Fibroblast of skin of abdomen (primary cell): Measurements from ENCODE around the gene WSCD2. TPM values are rescaled to one million over a fixed set of nuclear protein-coding genes. Genes with fewer than 3 reads are reported as not detected.
A peak's percentile ranks its signal among the peaks of the same experiment; 100 is the strongest.

Experiments
- DNase-seq: peaks from one replicate; pipeline ENCODE4 v3.0.0-alpha.2; 2013
- polyA plus RNA-seq, 2 experiments: library from polyadenylated mRNA; unstranded; fragments of 120-200 nt; gene quantifications; one replicate each; pipeline ENCODE4 v1.2.1, GENCODE V29; 2013; ENCODE audit not compliant: insufficient read length in 2 of 2

WSCD2 gene
- not detected for polyA plus RNA-seq (2013, experiment 1 of 2; ENCODE audit: insufficient read length)
- 0.07 TPM for polyA plus RNA-seq (2013, experiment 2 of 2; ENCODE audit: insufficient read length)

DNA sequence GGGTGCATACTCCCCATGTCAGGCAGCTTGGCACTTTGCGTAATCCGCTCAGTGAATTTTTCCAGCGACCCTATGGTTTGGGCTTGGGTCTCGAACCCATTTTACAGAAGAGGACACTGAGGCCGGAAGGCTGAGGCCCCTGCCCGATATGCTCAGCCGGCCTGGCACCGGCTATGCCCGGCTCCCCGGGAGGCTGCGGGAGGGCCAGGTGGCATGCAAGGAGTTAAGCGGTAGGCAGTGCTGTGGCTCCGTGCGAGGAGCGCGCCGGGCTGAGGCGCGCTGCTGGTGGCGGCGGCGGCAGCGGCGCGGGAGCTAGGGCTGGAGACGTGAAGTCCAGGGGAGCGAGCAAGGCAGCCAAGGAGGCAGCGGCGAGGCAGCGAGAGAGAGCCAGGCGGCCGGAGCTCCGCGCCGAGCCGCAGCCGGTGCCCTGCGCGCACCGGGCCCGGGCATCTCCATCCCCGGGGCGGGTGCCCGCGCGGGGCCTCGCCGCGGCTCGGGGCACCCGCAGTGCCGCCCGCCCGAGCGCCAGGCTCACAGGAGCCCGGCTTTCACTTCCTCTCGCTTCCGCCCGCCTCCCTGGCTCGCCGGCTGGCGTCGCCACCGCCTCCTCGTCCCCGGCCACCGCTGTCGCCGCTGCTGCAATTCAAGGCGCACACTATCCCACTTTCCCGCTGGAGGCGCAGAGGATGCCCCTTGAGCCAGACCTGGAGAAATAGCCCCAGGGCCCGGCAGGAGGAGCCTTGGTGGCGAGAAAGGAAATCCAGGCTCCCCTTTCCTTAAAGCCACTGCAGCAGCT is at the start of gene WSCD2:
TSS of gene WSCD2 (plus strand) at position 272 of the 796 bp plus-strand sequence. CDS start 66,545 bp downstream, outside the sequence.
- DNase-seq, result peak; percentile 1

- DNase-seq, result no peak
These were observed 49.4 kb upstream of the WSCD2 start for GRCh38 chr12:108079721-108080120.

DNA sequence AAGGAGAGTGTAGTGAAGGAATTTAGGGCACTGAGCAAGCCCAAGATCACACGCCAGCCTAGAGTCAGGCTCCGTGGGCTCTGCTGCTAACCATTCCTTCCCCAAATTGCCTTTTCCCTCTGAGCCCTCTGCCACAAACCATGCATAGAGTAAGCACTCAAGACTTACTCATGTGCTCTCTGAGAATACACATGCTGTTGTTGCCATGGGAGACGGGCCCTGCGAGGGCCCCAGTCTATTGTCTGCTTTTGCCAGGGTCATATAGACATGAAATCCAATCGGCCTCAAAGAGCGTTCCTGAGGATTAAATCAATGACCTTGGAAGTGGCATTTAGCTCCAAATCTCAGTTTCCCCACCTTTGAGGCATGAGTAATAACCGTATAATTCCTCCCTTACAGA is 48.7 kb upstream of the WSCD2 start:
- no peak for DNase-seq

DNA sequence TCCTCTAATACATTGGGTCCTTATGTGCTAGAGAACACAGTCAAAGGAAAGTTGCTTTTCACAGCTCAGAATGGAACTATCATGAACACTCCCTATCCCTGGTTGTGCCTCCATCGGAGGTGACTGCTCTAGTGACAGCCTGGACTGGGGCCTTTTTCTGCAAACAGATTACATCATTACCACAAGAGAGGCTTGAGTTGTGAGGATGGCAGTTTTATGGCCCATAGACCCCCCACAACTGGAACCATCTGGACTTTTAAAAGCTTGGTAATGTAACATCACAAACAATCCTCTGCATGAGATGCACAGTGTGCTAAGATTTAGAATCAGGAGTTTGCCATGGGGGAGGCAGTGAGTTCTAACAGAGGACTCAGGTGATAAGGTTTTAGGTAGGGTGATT is 46.6 kb upstream of the WSCD2 start:
- no peak for DNase-seq

DNA sequence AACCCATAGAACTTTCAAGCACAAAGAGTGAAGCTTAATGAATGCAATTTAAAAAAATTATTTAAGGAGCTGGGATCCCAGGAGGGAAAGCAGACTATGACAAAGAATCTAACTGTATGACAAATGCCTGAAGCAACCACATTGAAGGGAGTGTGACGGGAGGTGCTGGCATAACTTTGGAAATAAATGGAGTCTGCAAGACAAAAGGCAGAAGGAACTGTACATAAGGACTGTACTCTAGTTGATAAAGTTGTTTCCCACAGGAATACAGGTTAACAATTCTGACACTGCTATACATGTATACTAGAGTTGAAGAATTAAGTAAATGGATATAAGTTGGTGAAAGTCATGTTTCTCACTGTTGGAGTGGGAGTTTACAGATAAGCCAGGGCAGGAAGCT is 41.2 kb upstream of the WSCD2 start:
- no peak for DNase-seq

DNA sequence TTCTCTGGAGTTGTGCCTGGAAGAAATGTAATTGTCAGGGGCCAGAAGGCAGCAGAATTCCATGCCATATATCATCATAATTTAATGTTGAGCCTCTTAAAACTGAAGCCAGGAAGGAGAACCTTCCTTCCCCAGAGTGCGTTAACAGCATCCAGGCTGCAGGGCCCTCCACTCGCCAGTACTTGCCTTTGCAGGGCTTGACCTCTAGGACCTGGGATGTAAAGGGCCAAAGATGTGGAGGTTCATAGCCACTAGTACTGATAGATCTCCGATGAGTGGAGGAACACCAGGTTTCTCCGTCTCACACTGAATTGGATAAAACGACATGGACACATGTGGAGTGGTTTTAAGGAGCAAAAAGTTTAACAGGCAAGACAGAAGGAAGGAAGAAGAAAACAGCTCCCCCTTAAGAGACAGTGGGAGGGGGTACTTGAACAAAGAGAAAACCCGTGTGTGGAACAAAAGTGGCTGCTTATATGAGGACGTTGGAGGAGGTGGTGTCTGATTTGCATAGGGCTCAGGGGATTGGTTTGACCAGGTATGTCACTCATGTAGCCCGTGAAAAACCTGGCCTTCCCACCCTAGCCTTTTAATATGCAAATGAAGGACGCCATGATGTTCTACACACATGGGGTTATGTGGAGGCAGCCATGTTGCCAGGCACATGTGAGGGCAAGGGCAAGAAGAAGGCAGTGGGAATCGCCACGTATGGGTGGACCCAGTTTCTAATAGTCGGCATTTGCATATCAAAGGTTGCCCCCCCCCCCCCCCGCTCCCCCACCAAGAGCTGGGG is 38.8 kb upstream of the WSCD2 start:
- no peak for DNase-seq

DNA sequence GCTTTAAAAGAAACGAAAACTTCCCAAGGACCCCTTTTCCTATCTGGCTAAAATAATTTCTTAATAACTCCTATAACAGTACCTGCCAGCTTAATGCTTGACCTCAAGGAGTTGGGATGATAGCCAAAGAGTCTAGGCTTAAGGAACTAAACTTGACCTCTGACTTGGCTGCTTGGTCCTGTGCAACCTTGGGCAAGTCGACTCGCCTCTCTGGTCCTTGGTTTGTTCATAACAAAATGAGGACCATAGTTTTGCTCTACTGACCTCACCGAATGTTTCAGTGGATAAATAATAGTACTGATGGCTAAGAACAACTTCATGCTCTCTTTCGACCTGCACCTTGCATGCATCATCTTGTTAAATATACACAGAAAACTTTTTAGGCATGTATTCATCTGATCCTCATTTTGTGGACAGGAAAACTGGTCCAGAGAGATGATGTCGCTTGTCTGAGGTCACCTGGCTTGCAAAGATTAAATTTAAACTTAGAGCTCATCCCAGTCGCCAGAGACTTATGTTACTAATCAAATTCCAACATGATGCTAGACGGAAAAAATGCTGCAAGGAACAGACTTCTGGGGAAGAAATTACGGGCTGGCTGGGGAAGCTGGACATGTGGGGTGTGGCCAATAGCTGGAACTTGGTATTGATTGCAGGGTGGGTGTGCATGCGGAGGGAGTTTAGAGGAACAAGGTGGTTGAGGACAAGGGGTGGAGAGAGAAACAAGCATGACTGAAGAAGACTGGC is 38.0 kb upstream of the WSCD2 start:
- no peak for DNase-seq

- DNase-seq, result no peak
These were observed 37.4 kb upstream of the WSCD2 start for GRCh38 chr12:108091679-108092051.

GRCh38 chr12:108093209-108093608 is 35.9 kb upstream of the WSCD2 start:
- no peak for DNase-seq

DNA sequence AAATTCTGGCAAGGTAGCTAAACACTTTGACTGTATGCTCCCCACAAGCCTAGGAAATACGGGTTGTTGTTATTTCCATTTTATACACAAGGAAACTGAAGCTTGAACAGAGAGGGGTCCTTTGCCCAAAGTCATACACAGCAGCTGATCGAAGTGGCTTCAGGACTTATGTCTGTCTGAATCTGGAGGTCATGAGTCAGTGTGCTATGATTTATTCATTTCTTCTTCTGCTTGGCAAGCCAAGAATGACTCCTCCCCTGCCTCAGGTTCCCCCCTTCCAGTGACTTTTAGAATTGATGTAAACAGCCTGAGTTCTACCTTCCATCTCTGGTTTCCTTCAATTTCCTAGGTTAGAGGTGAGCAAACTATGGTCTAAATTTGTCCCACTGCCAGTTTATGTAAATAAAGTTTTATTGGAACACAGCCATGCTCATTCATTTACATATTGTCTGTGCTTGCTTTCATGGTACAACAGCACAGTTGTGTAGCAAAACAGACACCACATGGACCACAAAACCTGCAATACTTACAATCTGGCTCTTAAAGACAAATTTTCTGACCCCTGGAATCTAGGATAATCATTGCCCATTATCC is 34.9 kb upstream of the WSCD2 start:
- DNase-seq, result no peak

DNA sequence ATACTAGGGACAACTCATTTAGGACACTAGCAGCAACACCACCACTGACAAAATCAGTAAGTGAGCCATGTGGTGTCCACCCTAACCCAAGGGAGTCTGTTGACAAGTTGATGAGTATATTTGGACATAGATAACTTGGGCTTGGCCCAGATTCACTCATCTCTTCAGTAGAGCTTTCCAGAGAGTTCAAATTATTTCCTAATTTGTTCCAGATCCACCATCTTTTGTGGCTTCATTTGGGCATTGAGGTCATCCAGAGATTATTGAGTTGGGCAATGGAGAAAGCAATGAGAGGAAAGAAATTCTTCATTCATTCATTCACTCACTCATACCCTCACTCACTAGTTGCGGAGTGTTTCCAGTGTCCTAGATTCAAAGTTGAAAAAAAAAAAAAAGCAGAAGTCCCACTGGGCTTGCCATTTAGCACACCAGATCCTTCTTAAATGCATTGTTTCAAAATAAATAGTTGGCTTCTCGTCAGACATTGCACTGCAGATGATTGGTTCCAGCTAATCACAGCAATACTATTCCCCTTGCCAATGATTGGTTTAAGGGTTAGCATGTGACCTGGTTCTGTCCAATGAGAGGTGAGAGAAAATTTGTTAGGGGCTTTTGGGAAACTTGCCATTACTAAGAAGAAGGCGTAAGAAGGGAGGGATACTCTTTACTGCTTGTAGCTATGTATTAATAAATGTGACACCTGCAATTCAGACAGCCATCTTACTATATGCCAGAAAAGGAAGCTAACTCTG is 31.8 kb upstream of the WSCD2 start:
- DNase-seq, result no peak

- DNase-seq, result no peak
These were observed 30.7 kb upstream of the WSCD2 start for GRCh38 chr12:108098374-108098773.

GRCh38 chr12:108099073-108099472 is 30.0 kb upstream of the WSCD2 start:
- no peak for DNase-seq

GRCh38 chr12:108099778-108100489 is 29.2 kb upstream of the WSCD2 start:
- DNase-seq, result no peak

DNA sequence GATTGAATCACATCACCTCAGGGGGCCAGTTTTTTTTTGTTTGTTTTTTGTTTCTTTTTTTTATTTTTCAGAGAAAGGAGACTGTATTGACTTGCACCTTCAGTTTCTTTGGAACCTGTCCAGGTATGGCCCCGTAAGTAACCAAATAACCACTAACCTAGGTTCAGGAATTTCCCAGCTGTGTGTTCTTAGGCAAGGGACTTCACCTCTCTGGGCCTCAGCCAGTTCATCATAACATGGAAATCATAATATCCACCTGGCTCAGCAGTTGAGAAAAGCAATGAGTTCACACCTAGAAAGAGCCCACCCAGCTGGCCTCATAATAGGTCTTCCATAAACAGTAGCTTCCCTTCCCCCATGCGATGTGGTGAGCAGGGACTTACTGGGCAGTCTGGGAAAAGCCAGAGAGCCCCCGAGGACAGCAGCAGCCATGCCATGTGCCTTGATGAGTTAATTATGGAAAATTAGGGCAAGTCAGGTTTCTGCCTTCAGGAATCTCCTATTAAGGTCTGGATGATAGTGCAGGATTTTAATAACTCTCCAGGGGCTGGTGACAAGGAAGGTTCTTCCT is 27.4 kb upstream of the WSCD2 start:
- DNase-seq, result no peak

- no peak for DNase-seq
These were observed 26.7 kb upstream of the WSCD2 start for GRCh38 chr12:108102363-108102762.

DNA sequence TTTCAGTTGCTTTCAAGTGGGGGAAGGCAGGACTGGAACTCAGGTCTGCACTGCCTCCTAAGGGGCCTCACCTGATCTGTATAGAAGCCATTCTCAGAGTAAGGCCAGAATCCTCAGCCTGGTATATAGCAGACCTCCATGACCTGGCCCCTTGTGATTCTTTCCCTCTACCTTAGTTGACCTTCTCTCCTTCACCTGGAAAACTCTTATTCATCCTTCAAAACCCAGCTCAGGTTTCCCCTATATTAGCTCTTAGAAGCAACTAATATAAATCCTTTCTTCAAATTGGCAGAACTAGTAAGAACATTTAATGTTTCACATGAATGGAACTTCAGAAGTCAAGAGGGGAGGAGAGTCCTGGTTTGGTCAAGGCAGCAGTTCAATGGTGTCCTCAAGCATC is 26.0 kb upstream of the WSCD2 start:
- no peak for DNase-seq

DNA sequence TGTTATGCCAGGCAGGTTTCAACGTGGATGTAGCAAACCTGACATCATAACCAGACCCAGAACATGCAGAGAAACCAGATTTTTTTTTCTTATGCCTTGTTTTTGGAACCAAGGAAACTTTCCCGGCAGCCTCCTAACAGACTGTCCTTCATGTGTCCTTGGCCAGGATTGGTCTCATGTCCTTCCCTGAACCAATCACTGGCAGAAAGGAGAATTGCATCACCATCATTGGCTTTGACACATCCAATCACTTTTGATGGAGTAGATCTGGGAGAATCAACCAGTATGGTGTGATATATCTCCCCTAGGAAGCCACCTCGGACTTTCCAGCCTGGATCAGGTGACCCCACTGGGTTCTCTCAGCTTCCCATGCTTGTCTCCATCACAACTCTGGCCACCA is 25.6 kb upstream of the WSCD2 start:
- no peak for DNase-seq

GRCh38 chr12:108104657-108105056 is 24.4 kb upstream of the WSCD2 start:
- DNase-seq, result no peak

GRCh38 chr12:108106599-108106998 is 22.5 kb upstream of the WSCD2 start:
- DNase-seq, result no peak

DNA sequence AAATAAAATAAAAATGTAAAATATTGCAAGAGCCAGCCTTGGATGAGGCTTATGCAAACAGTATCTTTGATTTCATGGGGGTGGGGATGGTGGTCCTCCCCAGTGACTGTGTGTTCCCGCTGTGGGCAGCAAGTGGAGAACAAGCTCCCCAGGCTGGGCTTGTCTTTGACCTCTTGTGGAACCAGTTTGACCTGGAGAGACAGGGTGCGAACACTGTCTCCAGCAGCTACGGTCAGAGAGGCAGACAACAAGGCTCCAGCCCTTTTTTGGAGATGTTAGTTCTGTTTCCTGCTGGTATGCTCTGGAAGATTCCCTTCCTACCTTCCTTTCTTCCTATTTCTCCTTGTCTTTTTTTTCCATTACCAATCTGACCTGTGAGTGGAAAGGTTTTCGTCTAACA is 21.8 kb upstream of the WSCD2 start:
- no peak for DNase-seq
